Choroid plexus epithelial cell (primary cell): ENCODE measurements around the gene MYOZ3.

Source experiments
- DNase-seq: peaks from one replicate; pipeline ENCODE4 v3.0.0-alpha.2; 2010; ENCODE audit warnings: low read depth
- H3K4me3 ChIP-seq: 2 replicates; pipeline ENCODE4 v1.5.1; 2011; ENCODE audit warnings: low read depth, mild to moderate bottlenecking, control low read depth, low read length, moderate library complexity
- TF ChIP-seq, protein P1 (sequence below): conservative IDR thresholded peaks from 2 replicates; pipeline ENCODE4 v1.5.1; 2011; ENCODE audit warnings: low read depth, mild to moderate bottlenecking, control low read depth, inconsistent platforms, low read length, moderate library complexity

The MYOZ3 gene

DNA sequence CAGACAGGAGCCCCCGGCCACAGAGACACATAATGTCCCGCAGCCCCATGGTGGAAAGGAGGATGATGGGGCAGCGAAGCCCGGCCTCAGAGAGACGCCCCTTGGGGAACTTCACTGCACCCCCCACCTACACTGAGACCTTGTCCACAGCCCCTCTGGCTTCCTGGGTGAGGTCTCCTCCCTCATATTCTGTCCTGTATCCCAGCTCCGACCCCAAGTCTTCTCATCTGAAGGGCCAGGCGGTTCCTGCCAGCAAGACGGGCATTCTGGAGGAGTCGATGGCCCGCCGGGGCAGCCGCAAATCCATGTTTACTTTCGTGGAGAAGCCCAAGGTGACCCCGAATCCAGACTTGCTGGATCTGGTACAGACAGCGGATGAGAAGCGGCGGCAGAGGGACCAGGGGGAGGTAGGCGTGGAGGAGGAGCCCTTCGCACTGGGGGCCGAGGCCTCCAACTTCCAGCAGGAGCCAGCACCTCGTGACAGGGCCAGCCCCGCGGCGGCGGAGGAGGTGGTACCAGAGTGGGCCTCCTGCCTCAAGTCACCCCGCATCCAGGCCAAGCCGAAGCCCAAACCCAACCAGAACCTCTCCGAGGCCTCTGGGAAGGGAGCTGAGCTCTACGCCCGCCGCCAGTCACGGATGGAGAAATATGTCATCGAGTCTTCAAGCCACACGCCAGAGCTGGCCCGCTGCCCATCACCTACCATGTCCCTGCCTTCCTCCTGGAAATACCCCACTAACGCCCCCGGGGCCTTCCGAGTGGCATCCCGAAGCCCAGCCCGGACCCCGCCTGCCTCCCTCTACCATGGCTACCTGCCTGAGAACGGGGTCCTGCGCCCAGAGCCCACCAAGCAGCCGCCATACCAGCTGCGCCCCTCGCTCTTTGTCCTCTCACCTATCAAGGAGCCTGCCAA, 11.7 kb upstream of the MYOZ3 start:
- H3K4me3 ChIP-seq, result no peak overlapping the region
- DNase-seq, result no peak
- TF ChIP-seq, protein P1, sequence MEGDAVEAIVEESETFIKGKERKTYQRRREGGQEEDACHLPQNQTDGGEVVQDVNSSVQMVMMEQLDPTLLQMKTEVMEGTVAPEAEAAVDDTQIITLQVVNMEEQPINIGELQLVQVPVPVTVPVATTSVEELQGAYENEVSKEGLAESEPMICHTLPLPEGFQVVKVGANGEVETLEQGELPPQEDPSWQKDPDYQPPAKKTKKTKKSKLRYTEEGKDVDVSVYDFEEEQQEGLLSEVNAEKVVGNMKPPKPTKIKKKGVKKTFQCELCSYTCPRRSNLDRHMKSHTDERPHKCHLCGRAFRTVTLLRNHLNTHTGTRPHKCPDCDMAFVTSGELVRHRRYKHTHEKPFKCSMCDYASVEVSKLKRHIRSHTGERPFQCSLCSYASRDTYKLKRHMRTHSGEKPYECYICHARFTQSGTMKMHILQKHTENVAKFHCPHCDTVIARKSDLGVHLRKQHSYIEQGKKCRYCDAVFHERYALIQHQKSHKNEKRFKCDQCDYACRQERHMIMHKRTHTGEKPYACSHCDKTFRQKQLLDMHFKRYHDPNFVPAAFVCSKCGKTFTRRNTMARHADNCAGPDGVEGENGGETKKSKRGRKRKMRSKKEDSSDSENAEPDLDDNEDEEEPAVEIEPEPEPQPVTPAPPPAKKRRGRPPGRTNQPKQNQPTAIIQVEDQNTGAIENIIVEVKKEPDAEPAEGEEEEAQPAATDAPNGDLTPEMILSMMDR, result no peak

DNA sequence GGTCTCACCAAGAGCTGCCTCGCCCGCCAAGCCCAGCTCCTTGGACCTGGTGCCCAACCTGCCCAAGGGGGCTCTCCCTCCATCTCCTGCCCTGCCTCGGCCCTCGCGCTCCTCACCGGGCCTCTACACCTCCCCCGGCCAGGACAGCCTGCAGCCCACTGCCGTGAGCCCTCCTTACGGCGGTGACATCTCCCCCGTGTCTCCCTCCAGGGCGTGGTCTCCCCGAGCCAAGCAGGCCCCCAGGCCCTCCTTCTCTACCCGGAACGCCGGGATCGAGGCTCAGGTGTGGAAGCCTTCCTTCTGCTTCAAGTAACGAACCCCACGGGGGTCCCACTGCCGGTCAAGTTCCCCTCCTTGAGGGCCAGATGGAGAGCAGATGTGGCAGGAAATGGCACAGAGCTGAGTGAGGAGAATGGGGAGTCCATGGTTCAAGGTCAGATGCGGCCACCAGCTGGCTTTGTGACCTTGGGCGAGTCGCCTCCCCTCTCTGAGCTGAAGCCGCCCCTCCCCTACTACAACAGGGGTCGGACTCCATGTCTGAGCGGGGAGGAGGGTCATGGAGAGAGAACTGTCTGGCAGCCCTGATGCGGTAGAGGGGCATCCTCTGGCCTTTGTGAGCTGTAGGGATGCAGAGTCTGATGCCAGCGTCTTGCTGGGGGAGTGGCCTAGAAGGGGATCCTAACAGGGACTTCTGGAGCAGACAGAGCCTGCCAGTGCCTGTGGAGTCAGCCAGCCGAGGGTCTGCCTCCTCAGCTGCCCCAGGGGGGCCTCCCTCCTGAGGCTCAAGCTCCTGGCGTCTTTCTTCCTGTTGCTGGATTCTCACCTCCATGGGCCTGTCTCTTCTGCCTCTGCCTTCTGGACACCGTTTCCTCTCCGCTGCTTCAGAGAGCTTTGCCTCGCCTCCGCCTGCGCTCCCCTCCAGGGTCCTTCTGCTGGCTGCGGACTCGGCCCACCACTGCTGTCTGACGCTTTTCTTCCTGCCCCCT, 10.7 kb upstream of the MYOZ3 start:
- no peak overlapping the region for H3K4me3 ChIP-seq
- no peak for DNase-seq
- TF ChIP-seq, protein P1, result no peak

DNA sequence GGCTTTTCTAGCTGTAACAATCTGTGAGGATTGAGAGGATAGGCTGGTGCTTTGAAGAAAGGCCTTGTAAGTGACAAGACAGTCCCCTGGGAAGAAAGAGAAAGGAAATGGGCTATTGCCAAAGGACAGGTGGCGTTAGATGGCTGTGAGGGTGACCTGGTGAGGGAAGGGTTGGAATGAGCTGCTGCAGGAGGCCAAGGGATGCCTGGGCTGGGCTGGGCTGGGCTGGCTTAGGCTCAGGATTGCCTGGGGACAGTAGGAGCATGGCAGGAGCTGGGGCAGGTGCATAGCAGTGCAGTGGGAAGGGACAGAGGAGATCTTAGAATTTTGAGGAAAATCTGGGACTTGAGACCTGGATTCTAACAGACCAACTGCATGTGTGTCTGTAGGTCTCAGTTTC, 9.7 kb upstream of the MYOZ3 start:
- TF ChIP-seq, protein P1, result no peak
- no peak for DNase-seq

DNA sequence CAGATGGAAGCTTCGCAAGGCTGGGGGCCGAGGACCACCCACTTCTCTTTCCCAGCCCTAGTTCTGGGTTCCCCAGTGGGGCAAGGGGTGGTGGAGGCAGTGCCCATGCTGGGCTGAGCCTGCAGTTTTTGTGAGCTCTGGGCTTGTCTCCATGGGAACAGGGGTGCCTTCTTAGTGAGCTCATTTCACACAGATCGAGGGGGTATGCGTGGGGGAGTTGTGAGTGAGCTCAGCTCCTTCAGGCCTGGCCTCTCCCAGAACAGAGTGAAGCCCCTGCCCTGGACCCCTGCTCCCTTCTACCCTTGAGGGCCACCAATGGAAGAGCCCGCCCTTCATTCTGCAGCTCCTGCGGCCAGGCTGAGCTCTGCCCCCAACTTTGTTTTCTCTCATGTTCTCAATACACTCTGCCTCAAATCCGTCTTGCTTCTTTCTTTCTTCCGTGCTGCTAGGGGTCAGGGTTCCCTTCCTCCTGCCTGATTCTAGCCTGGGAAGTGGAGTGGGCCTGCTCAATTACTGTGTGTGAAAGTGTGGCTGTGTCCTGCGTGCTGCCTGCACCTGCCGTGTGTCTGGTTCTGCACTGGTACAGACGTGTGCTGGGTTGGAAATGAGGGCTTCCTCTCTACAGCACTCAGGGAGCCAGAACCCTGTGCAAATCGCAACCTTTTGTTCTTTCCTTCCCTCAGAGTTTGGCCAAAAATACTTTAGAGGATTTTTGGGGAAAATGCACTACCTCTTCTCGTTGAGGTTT, 9.0 kb upstream of the MYOZ3 start:
- H3K4me3 ChIP-seq, result no peak overlapping the region
- TF ChIP-seq, protein P1, result no peak
- no peak for DNase-seq

More for the DNA sequence above, 9.7 kb upstream of the MYOZ3 start:
- no peak overlapping the region for H3K4me3 ChIP-seq

DNA sequence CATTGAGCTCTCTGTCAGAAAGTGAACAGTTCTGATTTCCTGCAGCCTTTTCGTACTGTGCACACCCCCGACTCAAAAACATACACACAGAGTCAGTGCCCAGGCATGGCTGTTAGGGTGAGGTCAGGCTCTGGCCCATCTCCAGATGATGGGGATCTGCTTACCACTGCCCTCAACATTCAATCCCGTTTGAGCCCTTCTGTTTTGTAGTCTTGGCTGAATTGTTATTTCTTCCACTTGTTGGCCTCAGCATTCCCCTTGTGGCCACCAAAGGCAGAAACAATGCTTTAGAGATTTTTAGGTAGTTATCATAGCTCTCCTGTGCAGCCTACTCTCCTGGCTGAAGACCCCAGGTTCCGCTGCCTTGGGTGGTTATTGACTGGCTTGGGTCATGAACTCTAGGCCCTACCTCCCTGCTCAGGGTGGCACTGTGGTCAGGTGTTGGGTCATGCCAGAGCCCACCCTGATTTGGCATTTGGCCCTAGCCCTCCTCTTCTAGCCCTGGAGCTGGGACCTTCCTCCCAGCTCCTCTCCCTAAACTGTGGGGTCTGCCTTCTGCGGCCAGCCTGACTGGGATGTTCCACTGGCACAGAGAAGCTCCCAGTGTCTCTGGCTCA, 7.8 kb upstream of the MYOZ3 start:
- H3K4me3 ChIP-seq, result no peak overlapping the region
- TF ChIP-seq, protein P1, result peak; percentile 73
- DNase-seq, result peak; percentile 59
